ENCODE measurements around the gene TOX3.

The TOX3 gene

DNA sequence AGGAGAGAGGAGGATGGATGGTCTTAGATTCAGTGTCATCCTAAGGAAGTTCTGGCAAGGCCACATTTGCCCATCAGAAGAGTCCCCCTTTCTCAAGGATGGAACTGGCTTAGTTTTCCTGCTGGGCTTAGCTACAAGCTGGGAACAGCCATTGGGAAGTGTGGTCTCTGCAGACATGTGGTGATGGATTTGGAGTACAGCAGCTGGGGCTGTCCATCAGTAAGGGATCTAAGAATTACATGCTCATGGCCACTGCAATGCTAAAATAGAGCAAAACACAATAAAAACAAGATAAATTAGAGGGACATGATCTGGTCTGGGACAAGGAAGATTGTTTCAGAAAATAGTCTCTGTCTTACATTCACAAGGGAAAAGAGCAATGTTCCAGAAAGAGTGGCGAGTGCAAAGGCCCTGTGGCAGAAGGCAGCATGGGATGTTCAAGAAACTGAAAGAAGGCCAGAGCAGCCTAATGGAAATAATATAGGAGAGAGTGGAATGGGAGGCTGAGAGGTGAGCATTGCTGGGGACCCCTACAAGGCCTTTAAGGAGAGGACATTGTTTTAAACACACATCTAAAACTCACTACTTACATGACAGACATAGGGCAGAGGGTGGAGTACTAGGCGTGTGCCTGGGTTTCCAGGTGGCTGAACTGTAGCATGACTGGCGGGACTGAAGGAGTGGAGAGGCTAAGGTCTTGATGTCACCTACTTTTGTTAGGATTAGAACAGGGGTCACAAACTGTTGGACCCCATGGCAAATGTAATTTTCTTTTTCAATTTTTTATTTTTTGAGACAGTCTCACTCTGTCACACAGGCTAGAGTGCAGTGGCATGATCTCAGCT is 17.0 kb upstream of the TOX3 start:
- no peak for DNase-seq

DNA sequence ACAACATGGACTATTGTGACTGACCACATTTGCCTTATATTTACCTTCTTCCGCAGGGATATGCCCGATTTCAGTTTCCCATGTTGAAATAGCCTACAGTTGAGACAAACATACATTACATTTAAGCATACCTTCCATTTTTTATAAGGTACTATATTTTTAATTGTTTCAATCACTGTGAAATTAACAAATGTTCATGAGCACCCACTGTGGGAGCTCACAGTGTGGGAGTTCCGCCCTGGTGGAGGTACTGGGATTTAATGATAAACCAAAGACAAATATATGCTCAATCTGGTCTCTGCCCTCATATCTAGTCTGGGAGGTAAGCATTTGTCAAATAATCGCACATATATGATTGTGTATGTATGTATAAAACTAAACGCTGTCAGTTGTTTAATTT is 15.8 kb upstream of the TOX3 start:
- no peak for DNase-seq

DNA sequence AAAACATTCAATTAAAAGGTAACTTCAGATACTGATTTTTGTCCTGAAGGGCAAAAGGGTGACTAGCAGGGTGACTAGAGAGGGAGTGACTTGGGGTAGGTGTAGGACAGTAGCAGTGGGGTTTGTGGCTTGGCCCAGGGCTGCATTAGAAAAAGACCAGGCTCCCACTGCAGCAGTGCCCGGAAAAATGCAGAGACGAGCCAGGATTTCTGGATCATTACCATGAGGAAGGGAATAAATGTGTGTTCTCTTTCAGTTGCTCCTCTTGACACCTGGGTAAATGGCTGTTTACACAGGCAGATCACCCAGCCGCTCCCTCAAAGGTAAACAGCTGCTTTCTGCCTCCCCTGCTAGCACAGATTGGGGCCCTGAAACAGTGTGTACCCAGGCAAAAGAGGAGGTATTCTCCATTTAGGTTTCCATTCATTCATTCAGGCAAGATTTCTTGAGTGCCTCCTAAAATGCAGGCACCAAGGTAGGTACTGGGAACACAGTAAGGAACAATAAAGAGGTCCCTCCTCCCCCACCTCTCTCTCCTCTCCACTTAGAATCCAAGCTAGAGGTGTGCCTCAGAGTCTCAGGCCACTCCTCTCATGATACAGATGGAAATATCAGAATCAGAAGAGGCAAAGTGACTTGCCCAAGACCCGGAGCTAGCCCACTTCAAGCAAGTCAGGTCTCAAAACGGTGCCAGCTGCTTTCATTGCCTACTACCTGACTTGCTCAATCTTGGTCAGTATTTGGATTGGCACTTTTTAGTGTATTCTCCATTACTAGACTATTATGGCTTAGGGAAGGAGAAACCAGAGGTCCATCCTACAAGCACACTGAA is 15.2 kb upstream of the TOX3 start:
- DNase-seq = no peak

DNA sequence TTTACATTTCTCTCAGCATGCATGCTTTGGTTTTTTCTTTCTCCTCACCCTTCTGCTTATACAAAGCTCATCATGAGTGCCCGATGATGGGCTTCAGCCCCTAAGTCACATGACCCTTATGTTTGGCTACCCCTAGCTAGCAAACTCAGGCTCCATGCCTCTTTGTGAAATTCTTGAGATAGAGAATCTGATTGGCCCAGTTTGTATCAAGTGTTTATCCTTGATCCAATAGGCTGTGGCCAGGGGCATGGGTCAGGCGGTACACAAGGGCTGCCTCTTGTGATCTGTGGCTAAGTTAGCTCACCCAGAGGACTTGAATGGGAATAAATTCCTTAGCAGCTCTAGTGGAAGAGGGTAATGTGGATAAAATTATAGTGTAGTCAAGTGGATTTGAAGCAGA is 11.5 kb upstream of the TOX3 start:
- DNase-seq = no peak

DNA sequence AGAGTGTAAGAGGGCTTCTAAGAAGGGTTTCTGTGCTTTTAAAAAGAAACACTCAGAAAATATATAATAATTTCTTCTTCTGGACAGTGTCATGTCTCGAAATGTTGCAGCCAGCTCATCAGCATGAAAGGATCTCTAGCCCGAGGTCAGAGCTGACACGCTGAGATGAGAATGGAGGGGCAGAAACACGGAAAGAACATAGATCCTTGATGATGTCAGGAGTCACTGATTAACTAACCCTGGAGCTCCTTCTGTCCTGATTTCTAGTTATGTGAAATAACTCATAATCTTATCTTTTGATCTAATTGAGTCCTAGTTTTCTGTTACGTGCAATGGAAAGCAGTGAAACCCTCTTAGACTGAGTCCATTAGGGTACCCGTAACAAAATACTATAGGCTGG is 10.3 kb upstream of the TOX3 start:
- no peak for DNase-seq

DNA sequence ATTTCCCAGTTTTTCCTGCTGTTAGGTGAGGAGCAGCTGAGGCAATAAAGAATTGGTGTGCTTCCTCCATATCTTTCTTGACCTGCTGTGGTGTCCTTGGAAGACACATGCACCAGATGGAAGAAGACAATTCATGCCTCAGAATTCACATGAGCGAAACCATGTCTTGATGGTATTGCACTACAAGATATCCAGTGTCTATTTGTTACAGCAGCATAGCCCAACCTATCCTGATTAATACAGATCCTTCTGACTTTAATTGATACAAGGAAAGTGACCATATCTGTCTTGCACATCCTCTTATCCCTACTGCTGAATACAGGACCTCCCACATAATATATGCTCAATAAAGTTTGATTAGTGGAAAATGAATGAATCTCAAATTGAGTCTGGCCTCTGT is 9.1 kb upstream of the TOX3 start:
- DNase-seq = no peak

DNA sequence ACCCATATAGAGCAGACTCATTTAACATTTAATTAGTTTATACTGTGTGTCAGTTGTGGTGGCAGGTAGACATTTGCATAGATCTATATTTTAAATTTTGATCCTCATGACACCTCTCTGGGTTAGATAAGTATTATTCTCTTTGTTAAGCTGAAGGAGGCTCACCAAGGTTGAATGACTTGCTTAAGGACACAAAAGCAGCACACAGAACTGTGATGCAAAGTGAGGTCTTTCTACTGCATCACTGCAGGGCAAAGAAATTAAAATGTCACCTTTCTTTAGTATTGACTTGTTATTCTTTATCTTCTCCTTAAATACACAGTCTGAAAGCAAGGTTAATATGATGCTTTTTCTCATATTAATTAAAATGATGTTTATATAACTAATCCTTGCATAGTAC is 8.6 kb upstream of the TOX3 start:
- no peak for DNase-seq

DNA sequence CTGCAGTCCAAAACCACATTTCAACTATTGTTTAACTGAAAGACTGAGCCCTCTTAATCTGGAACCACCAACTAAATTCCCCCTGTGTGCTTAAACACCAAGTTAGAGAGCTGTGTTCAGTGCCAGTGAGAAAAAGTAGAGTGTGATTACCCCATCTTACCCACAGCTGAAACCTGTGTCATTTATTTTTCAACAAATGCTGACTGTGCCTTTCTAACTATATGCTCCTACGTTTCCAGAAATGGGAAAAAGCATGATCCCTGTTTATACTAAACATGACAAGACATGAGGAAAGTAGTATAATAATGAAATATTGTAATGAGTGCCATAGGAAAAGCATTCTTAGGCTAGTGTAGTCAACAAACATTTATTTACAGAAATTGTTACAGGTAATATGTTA is 7.4 kb upstream of the TOX3 start:
- DNase-seq = no peak

DNA sequence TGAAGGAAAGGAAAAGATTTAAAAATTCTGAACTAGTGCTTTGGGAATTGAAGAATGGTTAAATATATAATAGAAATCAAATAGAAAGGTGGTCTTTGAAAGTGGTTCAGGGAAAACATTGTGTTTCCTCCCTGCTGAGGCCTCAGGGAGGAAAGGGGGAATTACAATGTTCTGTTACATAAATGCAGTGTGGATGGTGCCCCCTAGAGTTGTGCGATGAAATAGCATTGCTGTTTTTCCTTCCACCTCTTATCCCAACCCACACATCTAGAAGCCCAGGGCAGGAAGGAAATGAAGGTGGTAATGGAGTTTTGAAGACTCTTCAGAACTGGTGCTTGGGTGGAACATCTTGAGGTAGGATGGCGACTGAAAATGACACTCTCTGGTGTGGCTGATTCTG is 6.4 kb upstream of the TOX3 start:
- DNase-seq = no peak

DNA sequence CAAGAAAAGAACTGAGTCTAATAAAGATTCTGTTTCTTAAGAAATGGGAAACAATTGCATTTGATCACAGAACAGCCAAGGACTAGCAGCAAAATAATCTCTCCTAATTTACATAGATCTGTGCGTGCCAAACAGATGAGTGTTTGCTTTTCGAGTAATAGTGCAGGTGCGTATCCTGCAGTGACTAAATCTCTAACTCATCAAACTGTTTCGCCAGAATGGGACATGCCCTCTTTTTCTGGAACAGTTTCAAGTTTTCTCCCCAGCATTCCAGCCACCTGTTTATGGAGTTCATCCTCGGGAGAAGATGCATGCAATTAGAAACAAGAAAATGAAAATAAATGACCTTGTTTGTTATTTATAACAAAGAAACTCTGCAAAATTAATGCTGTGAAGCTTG is 5.7 kb upstream of the TOX3 start:
- no peak for DNase-seq

DNA sequence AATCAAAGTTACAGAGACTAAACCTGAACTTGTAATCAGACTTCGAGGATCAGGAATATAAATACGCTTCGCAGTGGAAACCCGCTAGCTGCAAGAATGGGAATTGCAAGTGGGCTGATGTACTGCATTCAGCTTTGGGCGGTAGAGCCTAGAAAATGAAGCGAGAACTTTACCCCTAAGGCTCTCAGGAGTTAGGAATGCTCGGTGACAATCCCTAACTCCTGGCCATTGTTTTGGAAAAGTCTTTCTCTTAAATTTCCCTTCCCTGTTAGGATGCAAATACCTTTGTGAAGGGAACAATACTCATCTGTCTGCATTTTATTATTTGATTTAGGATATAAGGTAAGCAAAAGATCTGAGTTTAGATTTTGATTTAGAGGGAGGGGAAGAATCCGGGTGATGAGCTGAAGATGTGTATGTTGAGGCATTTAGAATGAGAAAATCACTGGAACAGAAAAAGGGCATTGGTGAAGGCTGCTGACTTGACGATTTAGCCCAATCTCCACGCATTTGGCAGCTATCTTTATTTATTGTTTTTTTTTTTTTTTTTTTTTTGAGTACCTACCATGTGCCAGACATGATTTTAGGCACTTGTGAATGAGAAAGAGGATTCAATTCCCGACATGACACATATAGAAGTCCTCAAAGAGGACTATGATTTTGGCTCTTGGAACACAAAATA is 2.2 kb upstream of the TOX3 start:
- no peak for DNase-seq

DNA sequence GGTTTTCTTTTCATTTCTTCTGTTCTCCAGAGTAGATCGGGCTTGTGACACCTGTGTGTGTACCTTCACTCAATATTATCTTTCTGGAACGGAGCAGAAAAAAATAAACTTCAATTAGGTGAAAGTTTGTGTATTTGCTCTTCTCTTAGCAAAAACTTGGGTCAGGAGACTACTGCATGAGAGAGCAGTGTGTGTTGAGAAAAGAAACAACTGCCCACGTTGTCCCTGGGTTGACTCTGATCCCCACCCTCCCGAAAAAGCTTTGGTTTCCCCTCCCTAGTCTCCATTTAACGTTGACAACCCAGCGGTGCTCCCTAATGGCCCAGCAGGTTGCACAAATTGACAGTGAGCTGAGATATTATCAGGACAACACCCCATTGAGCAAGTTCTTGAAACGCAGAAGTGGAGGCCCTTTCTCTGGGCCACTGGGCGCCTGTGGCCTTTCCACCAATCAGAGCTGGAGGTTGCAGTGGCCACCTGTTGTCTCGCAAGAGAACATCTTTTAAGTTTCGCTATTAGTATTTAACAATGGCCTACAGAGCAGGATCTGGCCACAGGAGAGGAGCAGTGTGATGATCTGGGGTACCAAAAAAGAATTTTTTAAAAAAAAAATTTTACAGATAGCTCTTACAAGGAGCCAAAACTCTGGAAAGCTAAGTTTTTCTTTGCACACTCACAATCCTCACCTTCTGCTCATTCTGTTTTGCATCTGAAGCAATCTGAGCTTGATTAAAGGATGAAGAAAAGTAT is 1.5 kb upstream of the TOX3 start:
- no peak for DNase-seq

DNA sequence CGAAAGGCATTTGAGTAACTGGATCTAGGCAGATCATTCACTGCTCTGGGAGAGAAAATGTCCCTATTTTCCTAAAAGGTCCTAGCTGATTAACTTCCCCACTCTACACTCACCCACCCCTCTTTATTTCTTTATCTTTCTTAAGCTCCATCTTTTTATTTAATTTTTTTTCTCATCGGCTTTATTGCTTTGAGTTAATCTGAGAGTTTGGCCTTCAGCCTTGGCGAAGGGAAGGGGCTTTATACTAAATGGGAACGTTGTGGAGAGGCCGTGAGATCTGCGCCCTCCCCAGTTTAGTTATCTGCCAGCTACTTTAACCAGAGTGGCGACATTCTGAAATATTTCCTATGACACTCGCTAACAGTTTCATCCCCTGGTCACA is 882 bp upstream of the TOX3 start:
- DNase-seq = no peak

DNA sequence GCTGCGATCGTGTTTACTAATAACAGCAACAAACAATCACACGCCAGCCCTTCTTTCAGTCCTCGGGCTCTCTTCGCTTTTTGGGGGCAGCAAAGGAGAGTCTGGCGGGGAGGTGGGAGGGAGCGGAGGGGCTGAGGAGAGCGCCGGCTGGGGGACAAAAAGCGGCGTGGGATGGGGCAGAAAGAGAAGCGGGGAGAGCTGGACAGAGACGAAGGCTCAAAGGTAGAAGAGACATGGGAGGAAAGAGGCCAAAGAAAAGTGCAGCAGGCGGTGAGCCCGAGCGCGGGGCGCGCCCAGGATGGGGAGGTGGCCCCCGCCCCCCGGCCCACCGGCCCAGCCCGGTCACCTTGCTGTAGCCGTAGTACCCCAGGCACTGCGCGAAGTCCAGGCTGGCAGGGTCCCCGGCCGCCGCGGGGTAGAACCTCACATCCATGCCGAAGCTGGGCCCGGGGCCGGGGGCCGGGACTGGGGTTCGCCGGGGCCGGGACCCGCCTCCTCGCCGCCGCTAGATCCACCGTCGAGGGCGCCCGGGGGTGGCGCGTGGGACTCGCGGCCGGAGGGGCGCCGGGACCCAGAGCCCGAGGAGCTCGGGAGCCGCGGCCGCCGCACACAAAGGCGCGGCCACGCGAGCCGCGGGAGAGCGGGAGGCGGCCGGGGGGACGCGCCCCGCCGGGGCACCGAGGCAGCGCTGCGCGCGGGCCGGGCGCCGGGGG is 496 bp downstream of the TOX3 start:
- DNase-seq = no peak

DNA sequence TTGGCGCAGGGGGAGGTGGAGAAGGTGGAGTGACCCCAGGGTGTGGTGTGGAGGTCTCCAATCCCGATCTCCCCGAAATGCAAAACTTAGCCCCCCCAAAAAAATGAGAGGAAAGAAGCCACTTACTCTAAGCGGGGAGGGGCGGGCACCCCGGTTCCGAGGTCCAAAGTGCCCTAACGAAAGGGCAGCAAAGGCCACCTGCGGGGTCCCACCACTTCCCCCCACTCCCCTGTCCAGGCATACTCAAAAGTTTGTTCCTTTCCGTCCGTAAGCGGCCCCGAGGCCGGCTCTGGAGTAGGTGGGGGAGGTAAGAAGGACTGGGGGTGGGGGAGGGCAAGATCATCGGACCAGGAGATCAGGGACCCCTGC is 1.1 kb downstream of the TOX3 start:
- DNase-seq = no peak

DNA sequence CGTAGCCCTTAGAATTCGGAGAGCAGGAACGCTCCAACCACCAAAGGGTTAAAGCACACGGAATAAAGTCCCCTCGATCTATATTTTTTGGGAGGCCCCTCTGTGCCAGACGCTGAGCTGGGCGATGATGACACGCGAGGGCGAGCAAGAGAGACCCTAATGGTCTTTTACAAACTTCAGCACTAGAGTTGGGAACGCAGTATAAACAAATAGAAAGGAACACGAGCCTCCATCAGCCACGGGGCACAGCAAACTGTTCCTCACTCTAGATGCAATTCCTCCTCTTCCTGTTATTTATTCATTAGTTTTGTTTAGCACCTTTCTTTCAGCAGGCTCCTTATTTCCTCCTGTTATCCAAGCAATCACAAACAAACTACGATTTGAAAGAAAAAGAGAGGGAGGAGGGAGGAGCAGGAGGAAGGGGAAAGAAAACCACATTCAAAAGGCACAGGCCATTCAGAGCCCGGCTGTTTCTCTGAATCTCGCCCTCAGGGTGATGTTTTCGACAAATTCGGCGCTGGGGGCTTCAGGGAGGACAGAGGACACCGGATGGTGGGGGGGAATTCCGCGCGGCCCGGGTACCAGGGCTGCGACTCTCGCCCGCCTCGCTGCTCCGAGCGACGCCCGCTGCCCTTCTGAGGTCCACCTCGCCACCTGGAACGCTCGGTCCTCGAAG is 1.6 kb downstream of the TOX3 start:
- DNase-seq = no peak

DNA sequence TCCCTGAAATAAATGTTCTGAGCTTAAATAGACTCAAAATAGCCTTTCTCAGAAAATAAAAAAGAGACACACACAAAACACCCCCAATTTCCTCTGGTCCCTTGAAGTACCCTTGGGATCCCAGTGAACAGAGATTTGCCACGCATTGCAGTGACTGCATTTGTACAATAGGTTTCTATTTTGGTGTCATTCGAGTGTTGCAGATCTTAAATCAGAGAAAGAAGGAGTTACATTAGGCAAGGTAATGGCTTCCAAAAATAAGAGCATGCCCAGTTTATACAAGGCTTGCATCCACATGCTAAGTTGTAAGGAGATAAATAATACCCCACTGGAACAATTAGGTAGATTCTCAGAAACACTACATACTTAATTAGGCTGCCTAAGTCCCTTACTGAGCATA is 2.2 kb downstream of the TOX3 start:
- DNase-seq = no peak

DNA sequence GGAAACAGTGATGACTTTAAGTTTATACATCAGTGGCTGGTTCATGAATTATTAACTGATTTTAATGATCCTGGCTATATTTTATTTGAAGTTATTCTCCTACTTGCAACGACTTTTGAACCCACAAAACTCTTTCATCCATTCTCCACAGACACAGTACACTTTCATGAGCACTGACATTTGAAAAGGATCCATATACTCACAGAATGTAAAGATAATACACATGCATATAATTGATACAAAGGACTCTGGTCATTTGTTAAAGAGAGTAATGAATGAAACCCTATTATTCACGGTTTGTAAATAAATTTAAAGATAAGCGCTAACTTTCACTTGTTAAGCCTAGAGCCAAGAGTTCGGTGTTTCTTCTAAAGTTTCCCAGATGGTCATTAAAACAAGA is 3.3 kb downstream of the TOX3 start:
- no peak for DNase-seq

DNA sequence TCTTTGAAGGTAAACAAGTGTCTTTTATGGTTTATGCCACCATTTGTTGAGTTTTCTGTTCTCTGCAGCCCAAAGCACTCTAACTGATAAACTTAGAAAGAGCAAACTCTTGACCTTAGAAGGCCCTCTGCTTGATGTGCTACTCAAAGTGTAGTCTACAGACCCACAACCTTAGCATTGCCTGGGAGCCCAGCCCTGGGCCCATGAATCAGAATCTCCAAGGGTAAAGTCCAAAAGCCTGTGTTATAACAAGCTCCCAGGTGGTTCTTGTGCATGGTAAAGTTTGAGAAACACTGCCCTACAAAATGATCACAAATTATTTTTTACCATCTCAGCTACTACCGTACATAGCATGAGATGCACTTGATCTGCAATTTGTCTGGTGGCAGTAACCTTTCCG is 6.0 kb downstream of the TOX3 start:
- DNase-seq = no peak

DNA sequence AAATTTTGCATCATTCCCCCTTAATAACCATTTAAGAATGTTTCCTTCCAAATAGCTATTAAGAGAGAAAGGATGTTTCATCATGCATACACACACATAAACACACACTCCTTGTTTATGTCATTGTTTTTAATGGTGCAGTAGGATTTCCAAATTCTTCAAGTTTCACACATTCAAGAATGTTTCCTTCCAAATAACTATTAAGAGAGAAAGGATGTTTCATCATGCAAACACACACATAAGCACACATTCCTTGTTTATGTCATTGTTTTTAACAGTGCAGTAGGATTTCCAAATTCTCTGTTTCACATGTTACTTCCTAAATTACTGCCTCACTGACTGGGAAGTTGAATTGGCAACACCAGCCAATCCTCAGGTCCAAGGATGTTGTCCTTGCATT is 7.8 kb downstream of the TOX3 start:
- DNase-seq = no peak

DNA sequence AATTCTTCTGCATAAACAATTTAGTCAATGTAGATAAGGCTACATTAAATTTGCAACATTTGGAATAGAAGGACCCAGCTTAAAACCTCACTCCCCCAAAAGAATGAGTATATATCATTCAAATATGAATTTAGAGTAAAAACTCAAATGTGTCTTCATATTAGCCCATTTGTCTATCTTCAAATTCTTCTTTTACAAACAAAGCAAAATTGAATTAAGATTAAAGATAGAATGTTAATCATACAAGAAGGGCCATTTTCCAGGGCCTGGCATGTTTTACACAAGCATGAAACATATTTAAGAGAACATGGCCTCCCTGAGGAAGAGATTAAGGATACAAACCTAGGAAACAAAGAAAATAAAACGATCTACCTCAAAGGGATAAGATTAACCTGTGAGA is 8.4 kb downstream of the TOX3 start:
- no peak for DNase-seq

DNA sequence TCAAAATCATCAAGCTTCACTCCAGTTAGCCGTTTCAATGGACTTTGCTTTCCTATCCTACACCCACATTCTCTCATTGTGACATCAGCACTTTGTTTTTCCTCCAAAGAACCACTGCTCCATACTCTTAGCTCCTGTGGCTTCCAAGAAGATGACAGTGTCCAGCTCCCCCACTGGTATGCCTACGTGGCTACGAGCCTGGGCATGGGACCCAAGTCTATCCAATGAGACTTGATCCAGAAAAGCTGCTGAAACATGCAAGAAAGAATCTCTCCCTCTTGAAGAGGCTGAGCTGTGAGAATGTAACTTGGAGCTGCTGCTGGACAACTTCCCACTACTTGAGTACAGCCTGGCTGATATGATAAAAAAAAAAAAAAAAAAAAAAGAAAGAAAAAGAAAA is 9.4 kb downstream of the TOX3 start:
- DNase-seq = no peak

Data from activated gamma-delta T cell (primary cell).